Measurements from ENCODE around the gene GADD45B. TPM values are rescaled to one million over a fixed set of nuclear protein-coding genes. Genes with fewer than 3 reads are reported as not detected.
A peak's percentile ranks its signal among the peaks of the same experiment; 100 is the strongest.
"Not testable (repeated sequence)": the region's sequence is repeated elsewhere in the genome, so short reads cannot be mapped to it uniquely, and the experiment has no call there.

Gene GADD45B
- polyA plus RNA-seq, 1 donor from 2014 or later, result 98.0 TPM

DNA sequence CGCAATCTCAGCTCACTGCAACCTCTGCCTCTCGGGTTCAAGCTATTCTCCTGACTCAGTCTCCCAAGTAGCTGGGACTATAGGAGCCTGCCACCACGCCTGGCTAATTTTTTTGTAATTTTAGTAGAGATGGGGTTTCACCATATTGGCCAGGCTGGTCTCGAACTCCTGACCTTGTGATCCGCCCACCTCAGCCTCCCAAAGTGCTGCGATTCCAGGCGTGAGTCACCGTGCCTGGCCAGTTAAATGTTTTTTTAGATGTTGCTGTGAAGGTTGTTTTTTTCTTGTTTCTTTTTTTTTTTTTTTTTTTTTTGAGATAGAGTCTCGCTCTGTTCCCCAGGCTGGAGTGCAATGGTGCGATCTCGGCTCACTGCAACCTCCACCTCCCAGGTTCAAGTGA, 42.9 kb downstream of the GADD45B start:
- H3K4me1 Mint-ChIP-seq, H3K27me3 Mint-ChIP-seq, H3K9me3 Mint-ChIP-seq, H3K36me3 Mint-ChIP-seq, H3K4me3 Mint-ChIP-seq: not testable (repeated sequence)
- H3K27ac Mint-ChIP-seq, result peak overlapping the region in 2 of 3 donors; percentile 46 to 77

DNA sequence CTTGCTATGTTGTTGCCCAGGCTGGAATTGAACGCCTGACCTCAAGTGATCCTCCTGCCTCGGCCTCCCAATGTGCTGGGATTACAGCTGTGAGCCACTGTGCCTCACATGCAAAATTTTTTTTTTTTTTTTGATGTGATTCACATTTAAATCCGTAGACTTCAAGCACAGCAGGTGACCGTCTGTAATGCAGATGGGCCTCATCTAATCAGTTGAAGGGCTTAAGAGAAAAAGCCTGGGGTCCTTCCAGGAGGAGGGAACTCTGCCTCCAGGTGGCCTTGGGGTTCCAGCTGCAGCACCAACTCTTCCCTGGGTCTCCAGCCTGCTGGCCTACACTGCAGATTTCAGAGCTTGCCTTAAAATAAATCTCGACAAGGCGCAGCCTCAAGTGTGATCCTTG, 43.6 kb downstream of the GADD45B start:
- Mint-ChIP-seq H3K9me3 (no peaks in the 10 kb centered on the region), H3K36me3 (peaks cover 6% of the 10 kb centered on the region), H3K27me3 (no peaks in the 10 kb centered on the region), H3K4me3 (no peak overlapping the region), H3K4me1 (peaks cover 0 to 6% (median 0%) of the 10 kb centered on the region in 3 donors), H3K27ac (no peak overlapping the region)

DNA sequence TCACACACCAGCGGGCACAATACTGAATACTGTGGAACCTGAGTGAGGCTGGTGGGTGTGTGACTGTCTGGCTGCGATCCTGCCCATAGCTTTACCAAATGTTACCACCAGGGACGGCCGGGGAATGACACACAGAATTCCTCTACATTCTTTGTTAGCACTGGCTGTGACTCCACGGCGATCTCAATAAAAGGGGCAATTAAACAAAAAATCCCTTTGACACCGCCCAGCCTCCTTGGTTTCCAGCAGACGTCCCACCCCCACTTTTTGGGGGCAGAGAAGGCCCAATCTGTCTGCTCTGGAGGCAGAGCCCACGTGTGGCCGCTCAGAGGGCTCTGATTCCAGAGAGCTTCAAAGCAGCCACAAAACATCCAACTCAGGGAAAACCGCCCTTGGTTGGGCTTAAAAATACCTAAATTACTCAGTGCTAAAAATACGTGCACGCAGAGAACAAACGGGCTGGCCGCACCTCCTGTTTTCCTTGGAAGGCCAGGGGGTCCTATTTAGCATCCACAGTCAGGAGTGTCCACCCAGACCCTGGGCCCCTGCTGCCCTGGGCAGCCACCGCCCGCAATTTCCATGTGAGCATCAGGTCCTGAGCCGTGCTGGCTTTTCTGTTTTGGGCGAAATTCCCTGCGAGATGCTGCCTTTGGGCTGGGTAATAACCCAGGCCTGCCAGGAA, 47.8 kb downstream of the GADD45B start:
- Mint-ChIP-seq H3K4me3 (peak overlapping the region in 1 of 4 donors; percentile 20), H3K36me3 (peaks cover 1% of the 10 kb centered on the region), H3K4me1 (peaks cover 0 to 3% (median 0%) of the 10 kb centered on the region in 3 donors), H3K9me3 (no peaks in the 10 kb centered on the region), H3K27me3 (no peaks in the 10 kb centered on the region), H3K27ac (peak overlapping the region in 2 of 3 donors; percentile 62 to 71)

DNA sequence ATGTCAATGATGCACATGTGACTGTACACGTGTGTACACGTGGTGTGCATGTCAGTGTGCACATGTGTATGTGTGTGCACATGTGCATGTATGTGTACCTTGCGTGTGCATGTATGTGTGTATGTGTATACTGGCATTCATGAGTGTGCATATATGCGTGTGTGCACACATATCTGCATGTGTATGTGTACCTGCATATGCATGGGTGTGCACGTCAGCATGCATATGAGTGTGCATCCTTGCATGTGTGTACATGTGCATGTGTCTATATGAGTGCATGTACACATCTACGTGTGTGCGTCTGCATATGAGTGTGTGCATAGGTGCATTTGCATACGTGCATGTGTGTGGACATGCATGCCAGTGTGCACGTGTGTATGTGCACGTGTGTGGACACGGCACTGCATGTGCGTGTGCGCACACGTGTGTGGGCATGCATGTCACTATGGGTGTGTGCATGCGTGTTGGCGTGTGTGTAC, 48.5 kb downstream of the GADD45B start:
- Mint-ChIP-seq H3K9me3 (no peaks in the 10 kb centered on the region), H3K4me1 (peaks cover 0 to 3% (median 0%) of the 10 kb centered on the region in 3 donors), H3K36me3 (peaks cover 1% of the 10 kb centered on the region), H3K27me3 (no peaks in the 10 kb centered on the region), H3K4me3 (peak overlapping the region in 2 of 4 donors; percentile 14 to 20), H3K27ac (peak overlapping the region in 1 of 3 donors; percentile 80)

GRCh38 chr19:2524840-2525723, 49.2 kb downstream of the GADD45B start:
- H3K27me3 Mint-ChIP-seq, result no peaks in the 10 kb centered on the region
- H3K4me3 Mint-ChIP-seq, result peak overlapping the region in 2 of 4 donors; percentile 14 to 43
- peaks cover 0 to 3% (median 0%) of the 10 kb centered on the region in 3 donors for H3K4me1 Mint-ChIP-seq
- H3K9me3 Mint-ChIP-seq, result no peaks in the 10 kb centered on the region
- H3K27ac Mint-ChIP-seq, result peak overlapping the region in 1 of 3 donors; percentile 88
- H3K36me3 Mint-ChIP-seq, result peaks cover 1% of the 10 kb centered on the region

GRCh38 chr19:2527171-2527570, 51.2 kb downstream of the GADD45B start:
- Mint-ChIP-seq H3K4me1 (peaks cover 0 to 5% (median 4%) of the 10 kb centered on the region in 3 donors), H3K4me3 (no peak overlapping the region), H3K27ac (no peak overlapping the region), H3K27me3 (no peaks in the 10 kb centered on the region), H3K36me3 (peaks cover 3% of the 10 kb centered on the region), H3K9me3 (peaks cover 0 to 1% (median 0%) of the 10 kb centered on the region in 3 donors)

- Mint-ChIP-seq H3K9me3 (peaks cover 0 to 4% (median 0%) of the 10 kb centered on the region in 3 donors), H3K4me1 (peaks cover 3 to 9% (median 6%) of the 10 kb centered on the region in 3 donors), H3K27ac (no peak overlapping the region), H3K27me3 (no peaks in the 10 kb centered on the region), H3K36me3 (peaks cover 6% of the 10 kb centered on the region), H3K4me3 (no peak overlapping the region)
These were observed 51.8 kb downstream of the GADD45B start for GRCh38 chr19:2527686-2528085.

Other genes with a start within 250 kb of the GADD45B start
- gene PLEKHJ1, start 239.8 kb upstream of the GADD45B start, polyA plus RNA-seq, result 163 TPM
- 37.8 TPM for gene SF3A2, start 239.3 kb upstream of the GADD45B start, polyA plus RNA-seq
- gene AMH, start 226.8 kb upstream of the GADD45B start, polyA plus RNA-seq, result 0.15 TPM
- 4.3 TPM for gene JSRP1, start 219.7 kb upstream of the GADD45B start, polyA plus RNA-seq
- 0.26 TPM for gene PEAK3, start 194.0 kb upstream of the GADD45B start, polyA plus RNA-seq
- gene LINGO3, start 168.0 kb upstream of the GADD45B start, polyA plus RNA-seq, result 14.7 TPM
- 308 TPM for gene LSM7, start 147.5 kb upstream of the GADD45B start, polyA plus RNA-seq
- 20.8 TPM for gene SPPL2B, start 147.4 kb upstream of the GADD45B start, polyA plus RNA-seq
- gene TMPRSS9, start 115.9 kb upstream of the GADD45B start, polyA plus RNA-seq, result not detected
- 69.1 TPM for gene TIMM13, start 48.5 kb upstream of the GADD45B start, polyA plus RNA-seq
- 4.6 TPM for gene LMNB2, start 19.2 kb upstream of the GADD45B start, polyA plus RNA-seq
- 74.6 TPM for gene GNG7, start 226.6 kb downstream of the GADD45B start, polyA plus RNA-seq
- 0.64 TPM for gene DIRAS1, start 245.2 kb downstream of the GADD45B start, polyA plus RNA-seq